GM12878 (cell line): ENCODE results near the gene ACTL8. TPM values are rescaled to one million over a fixed set of nuclear protein-coding genes. Genes with fewer than 3 reads are reported as not detected.

Experiments used
- ATAC-seq: fragments of 200-7000 bp; cut with Tn5 transposase; 3 replicates; pipeline ENCODE4 v1.9.1; 2020; ENCODE audit warnings: mild to moderate bottlenecking, moderate library complexity
- BruUV-seq: library from RNA; stranded (reverse); fragments of 400-500 nt; replicated peaks from 2 replicates; lab custom pipeline; 2021; lab: Mats Ljungman, UMichigan
- CTCF ChIA-PET: fragments of 300-600 bp; sonication (Branson Sonifier 250); formaldehyde crosslinking; extraction: SDS; loops from one replicate; lab custom pipeline; 2021; ENCODE audit warnings: inconsistent platforms; lab: Yijun Ruan, JAX
- POLR2A ChIA-PET: fragments of 350-600 bp; formaldehyde crosslinking; extraction: SDS; loops from one replicate; lab custom pipeline; 2021; ENCODE audit warnings: inconsistent platforms; lab: Charles Lee
- RAD21 ChIA-PET: fragments of 300-600 bp; sonication (Branson Sonifier 250); formaldehyde crosslinking; loops from one replicate; lab custom pipeline; 2023; ENCODE audit warnings: antibody characterized with exemption; ENCODE audit not compliant: unreplicated experiment; lab: Charles Lee
- SMC1A ChIA-PET: fragments of 300-600 bp; sonication (Branson Sonifier 250); formaldehyde crosslinking; loops from one replicate; lab custom pipeline; 2023; ENCODE audit not compliant: unreplicated experiment, uncharacterized antibody; lab: Charles Lee
- DNase-seq: peaks from one replicate; pipeline ENCODE4 v3.0.0-alpha.2; 2011; ENCODE audit warnings: low read depth, low spot score
- FAIRE-seq: peaks from 3 replicates; lab custom pipeline; 2011; peaks lifted over from hg19 to GRCh38; lab: Jason Lieb, UNC
- H2AFZ ChIP-seq: 2 replicates; pipeline ENCODE4 v1.6.0; 2011; ENCODE audit warnings: low read depth, low read length, control low read depth; ENCODE audit not compliant: control insufficient read depth
- H3K27ac ChIP-seq: 2 replicates; pipeline ENCODE4 v1.5.1; 2011; ENCODE audit warnings: control low read depth; ENCODE audit not compliant: control insufficient read depth, insufficient read depth
- H3K27me3 ChIP-seq, 2 experiments: replicated peaks in 1 of 2; 2 replicates each; pipeline versions ENCODE4 v1.6.0 to v1.6.1; 2011; ENCODE audit warnings: low read length in 1 of 2; ENCODE audit not compliant: control insufficient read depth in 2 of 2, insufficient read depth in 2 of 2
- H3K36me3 ChIP-seq, 2 experiments: 2 replicates each; pipeline ENCODE4 v1.5.1; 2011; ENCODE audit warnings: low read length in 1 of 2; ENCODE audit not compliant: control insufficient read depth in 2 of 2, insufficient read depth in 2 of 2
- H3K4me1 ChIP-seq: 2 replicates; pipeline ENCODE4 v1.6.1; 2011; ENCODE audit warnings: mild to moderate bottlenecking, low read length, moderate library complexity, mixed read lengths; ENCODE audit not compliant: control insufficient read depth, insufficient read depth
- H3K4me2 ChIP-seq: 2 replicates; pipeline ENCODE4 v1.6.0; 2011; ENCODE audit warnings: control low read depth; ENCODE audit not compliant: control insufficient read depth, insufficient read depth
- H3K4me3 ChIP-seq: fragments of 200-600 bp; sonication (generic); 2 replicates; pipeline ENCODE4 v1.5.1; 2016
- H3K79me2 ChIP-seq: 2 replicates; pipeline ENCODE4 v1.6.0; 2011; ENCODE audit warnings: low read length; ENCODE audit not compliant: control insufficient read depth, insufficient read depth
- H3K9ac ChIP-seq: 2 replicates; pipeline ENCODE4 v1.8.0; 2011; ENCODE audit warnings: low read length, control low read depth, mixed read lengths; ENCODE audit not compliant: control insufficient read depth, insufficient read depth
- H3K9me3 ChIP-seq: replicated peaks from 3 replicates; pipeline ENCODE4 v1.5.1; 2011; ENCODE audit warnings: mild to moderate bottlenecking, low read length; ENCODE audit not compliant: control insufficient read depth, insufficient read depth
- H4K20me1 ChIP-seq: 2 replicates; pipeline ENCODE4 v1.6.0; 2011; ENCODE audit not compliant: control insufficient read depth, insufficient read depth
- EP300 ChIP-seq, 2 experiments: fragments of 150-350 bp in 1 of 2; IDR thresholded peaks; 2 replicates each; pipeline ENCODE4 v1.6.1; 2011 to 2012; ENCODE audit warnings: low read depth in 2 of 2, low read length in 2 of 2, borderline replicate concordance in 1 of 2, improper control_type of control experiment in 1 of 2, inconsistent platforms in 1 of 2; ENCODE audit not compliant: control insufficient read depth in 1 of 2
- MTA2 ChIP-seq: fragments of 450-650 bp; IDR thresholded peaks from 2 replicates; pipeline ENCODE4 v1.6.1; 2016; ENCODE audit warnings: low read depth, mild to moderate bottlenecking, moderate library complexity
- WGBS: methylation state at CpG from one replicate; pipeline ENCODE4 v1.1.6; 2016; ENCODE audit warnings: low lambda C conversion rate; ENCODE audit not compliant: insufficient replicate concordance, insufficient coverage; ENCODE audit errors: missing lambda C conversion rate; 5-methylcytosine and 5-hydroxymethylcytosine counted together
- in situ Hi-C: fragments of 300-500 bp; cut with MboI; formaldehyde crosslinking; loops from 9 replicates; pipeline ENCODE4 v1.14.3; 2018; ENCODE audit warnings: mixed read lengths
- intact Hi-C: fragments of 100-400 bp; cut with micrococcal nuclease; formaldehyde crosslinking; loops from one replicate; pipeline ENCODE4 v1.14.2; 2022; ENCODE audit not compliant: unreplicated experiment
- polyA plus RNA-seq, 11 experiments: library from polyadenylated mRNA; depleted of rRNA in 4 of 11; unstranded in 6 of 11; stranded (reverse) in 5 of 11; fragments of >200 nt; fragmentation: Nextera tagmentation in 4 of 11; fragmentation: Illumina TruSeq in 1 of 11; extraction: Ambion mirVana in 4 of 11; extraction: Trizol in 1 of 11; gene quantifications; 1 replicate in 1 of 11; 2 replicates in 10 of 11; pipeline versions ENCODE4 v1.2.1 to v1.2.3, GENCODE V29; 2011 to 2016; ENCODE audit warnings: inconsistent platforms in 2 of 11, missing spikeins in 2 of 11, low read depth in 1 of 11
- total RNA-seq, 4 experiments: library from RNA; depleted of rRNA in 3 of 4; stranded (reverse); fragments of >200 nt in 3 of 4; fragmentation: Illumina TruSeq in 1 of 4; extraction: Trizol in 1 of 4; gene quantifications; 2 replicates each; pipeline versions ENCODE4 v1.2.1 to v1.2.3, GENCODE V29; 2013 to 2021
- TF ChIP-seq, protein P1 (sequence below): IDR thresholded peaks from 2 replicates; pipeline ENCODE4 v1.6.1; 2012; ENCODE audit warnings: improper control_type of control experiment, low read depth, low read length; ENCODE audit not compliant: insufficient replicate concordance

ACTL8 gene
- total and polyA plus RNA-seq, 10 of the 15 experiments (the other 5 are each of a cell fraction or from before 2014, with no cell fraction given): 0.05 to 0.27 TPM; not detected in 8

DNA sequence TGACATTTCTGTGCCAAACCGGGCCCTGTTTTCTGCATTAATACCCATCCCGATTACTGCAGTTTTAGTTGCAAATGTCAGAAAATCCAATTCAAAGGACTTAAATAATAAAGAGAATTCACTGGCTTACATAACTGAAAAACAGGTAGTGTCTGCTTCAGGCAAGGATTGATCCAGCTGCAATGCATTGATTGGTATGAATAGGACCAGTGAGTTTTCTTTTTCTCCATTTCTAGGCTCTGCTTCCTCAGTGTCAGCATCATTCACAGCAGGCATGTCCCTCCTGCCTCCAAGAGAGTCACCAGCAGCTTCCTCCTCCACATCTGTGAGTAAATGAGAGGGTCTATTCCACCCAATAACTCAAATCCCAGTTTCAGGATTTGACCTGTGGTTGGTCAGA lies 33.7 kb upstream of the ACTL8 start:
- in situ Hi-C loops (no loop called here), intact Hi-C loops (no loop called here)
- Histone ChIP-seq H3K79me2 (no peaks in the 10 kb centered on the region), H3K36me3 (no peaks in the 10 kb centered on the region), H3K27me3 (no peaks in the 10 kb centered on the region), H3K9ac (no peak overlapping the region), H3K4me1 (no peaks in the 10 kb centered on the region), H2AFZ (no peak overlapping the region), H3K4me2 (no peak overlapping the region), H3K9me3 (no peaks in the 10 kb centered on the region), H3K27ac (no peak overlapping the region), H3K4me3 (no peak overlapping the region), H4K20me1 (no peaks in the 10 kb centered on the region)
- 93% methylated on average over 2 of the region's 2 CpGs for WGBS
- POLR2A ChIA-PET: no interaction called here
- FAIRE-seq (no peak), DNase-seq (no peak), ATAC-seq (no peak)
- no TSS peak for BruUV-seq
- CTCF ChIA-PET: no interaction called here
- SMC1A ChIA-PET: no interaction called here
- TF ChIP-seq EP300 (IDR thresholded peaks at IDR 0.05; ENCODE audit: borderline replicate concordance in 1 of 2, control insufficient read depth in 1 of 2, low read depth in 2 of 2, low read length in 2 of 2): no peak
- TF ChIP-seq, protein P1, sequence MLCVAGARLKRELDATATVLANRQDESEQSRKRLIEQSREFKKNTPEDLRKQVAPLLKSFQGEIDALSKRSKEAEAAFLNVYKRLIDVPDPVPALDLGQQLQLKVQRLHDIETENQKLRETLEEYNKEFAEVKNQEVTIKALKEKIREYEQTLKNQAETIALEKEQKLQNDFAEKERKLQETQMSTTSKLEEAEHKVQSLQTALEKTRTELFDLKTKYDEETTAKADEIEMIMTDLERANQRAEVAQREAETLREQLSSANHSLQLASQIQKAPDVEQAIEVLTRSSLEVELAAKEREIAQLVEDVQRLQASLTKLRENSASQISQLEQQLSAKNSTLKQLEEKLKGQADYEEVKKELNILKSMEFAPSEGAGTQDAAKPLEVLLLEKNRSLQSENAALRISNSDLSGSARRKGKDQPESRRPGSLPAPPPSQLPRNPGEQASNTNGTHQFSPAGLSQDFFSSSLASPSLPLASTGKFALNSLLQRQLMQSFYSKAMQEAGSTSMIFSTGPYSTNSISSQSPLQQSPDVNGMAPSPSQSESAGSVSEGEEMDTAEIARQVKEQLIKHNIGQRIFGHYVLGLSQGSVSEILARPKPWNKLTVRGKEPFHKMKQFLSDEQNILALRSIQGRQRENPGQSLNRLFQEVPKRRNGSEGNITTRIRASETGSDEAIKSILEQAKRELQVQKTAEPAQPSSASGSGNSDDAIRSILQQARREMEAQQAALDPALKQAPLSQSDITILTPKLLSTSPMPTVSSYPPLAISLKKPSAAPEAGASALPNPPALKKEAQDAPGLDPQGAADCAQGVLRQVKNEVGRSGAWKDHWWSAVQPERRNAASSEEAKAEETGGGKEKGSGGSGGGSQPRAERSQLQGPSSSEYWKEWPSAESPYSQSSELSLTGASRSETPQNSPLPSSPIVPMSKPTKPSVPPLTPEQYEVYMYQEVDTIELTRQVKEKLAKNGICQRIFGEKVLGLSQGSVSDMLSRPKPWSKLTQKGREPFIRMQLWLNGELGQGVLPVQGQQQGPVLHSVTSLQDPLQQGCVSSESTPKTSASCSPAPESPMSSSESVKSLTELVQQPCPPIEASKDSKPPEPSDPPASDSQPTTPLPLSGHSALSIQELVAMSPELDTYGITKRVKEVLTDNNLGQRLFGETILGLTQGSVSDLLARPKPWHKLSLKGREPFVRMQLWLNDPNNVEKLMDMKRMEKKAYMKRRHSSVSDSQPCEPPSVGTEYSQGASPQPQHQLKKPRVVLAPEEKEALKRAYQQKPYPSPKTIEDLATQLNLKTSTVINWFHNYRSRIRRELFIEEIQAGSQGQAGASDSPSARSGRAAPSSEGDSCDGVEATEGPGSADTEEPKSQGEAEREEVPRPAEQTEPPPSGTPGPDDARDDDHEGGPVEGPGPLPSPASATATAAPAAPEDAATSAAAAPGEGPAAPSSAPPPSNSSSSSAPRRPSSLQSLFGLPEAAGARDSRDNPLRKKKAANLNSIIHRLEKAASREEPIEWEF: no peak
- TF ChIP-seq MTA2: no peak
- RAD21 ChIA-PET: no interaction called here
